PC-3 (cell line): ENCODE results near the gene FOXRED2.

Experiments
- CTCF ChIP-seq: fragments of 300-600 bp; sonication (generic); conservative IDR thresholded peaks from 2 replicates; pipeline ENCODE4 v1.5.1; 2017; ENCODE audit warnings: antibody characterized with exemption, low read depth, mild to moderate bottlenecking, low read length
- EZH2 ChIP-seq: fragments of 300-600 bp; sonication (generic); IDR thresholded peaks from one replicate; pipeline ENCODE4 v1.6.1; 2017; ENCODE audit warnings: antibody characterized with exemption, mild to moderate bottlenecking, low read length; ENCODE audit not compliant: unreplicated experiment
- EZH2phosphoT487 ChIP-seq: fragments of 300-600 bp; sonication (generic); IDR thresholded peaks from 2 replicates; pipeline ENCODE4 v1.6.1; 2018; ENCODE audit warnings: mild to moderate bottlenecking, antibody characterized with exemption, low read length, borderline replicate concordance

GRCh38 chr22:36457688-36458450 is 49.0 kb downstream of the FOXRED2 start:
- no peak for TF ChIP-seq CTCF
- no peak for TF ChIP-seq EZH2
- TF ChIP-seq EZH2phosphoT487: no peak
